ENCODE results near the gene SURF1. TPM values are rescaled to one million over a fixed set of nuclear protein-coding genes. Genes with fewer than 3 reads are reported as not detected.

The SURF1 gene
- total and polyA plus RNA-seq, 9 of the 15 experiments (the other 6 are each of a cell fraction or from before 2014, with no cell fraction given) = 16.1 to 31.3 (median 20.9) TPM

DNA sequence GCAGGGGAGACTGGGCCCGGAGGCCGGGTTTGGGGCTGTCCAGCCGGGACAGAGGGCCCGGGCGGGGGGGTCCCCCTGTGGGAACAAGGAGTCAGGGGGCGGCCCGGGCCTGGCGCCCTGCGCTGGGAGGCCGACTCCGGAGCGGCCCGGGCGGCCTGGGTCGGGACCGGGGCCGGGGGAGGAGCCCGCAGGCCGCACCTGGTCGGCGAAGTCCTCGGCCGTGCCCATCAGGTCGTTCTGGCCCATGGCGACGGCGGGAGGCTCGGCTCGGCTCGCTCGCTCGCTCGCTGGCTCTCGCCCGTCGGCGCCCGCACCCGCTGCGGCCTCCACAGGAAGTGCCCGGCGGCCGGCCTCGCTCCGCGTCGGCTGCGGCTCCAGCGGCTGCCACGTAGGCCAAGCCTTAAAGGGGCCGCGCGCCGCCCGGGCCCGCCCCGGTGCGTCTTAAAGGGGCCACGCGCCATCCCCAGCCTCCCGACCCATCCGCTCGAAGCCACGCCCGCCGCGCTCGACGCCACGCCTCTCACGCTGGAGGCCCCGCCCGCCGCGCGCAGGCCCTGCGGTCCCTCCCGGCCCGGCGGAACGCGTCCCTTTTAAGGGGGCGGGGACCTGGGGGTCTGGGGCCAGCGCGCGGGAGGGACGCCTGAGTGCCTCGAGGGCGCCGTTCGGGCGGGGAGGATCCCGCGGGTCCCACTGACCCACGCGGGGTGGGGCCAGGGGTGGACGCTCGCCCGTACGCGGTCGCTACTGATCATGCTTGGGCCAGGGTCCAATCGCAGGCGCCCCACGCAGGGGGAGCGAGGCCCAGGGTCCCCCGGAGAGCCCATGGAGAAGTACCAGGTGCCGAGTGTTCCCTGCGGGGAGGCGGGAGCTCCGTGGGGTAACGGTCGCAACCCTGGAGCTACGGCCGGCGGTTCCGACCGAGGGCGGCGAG, 19.7 kb upstream of the SURF1 start, which contains the start of the genes STKLD1 and SURF4 (continued):
- TF ChIP-seq ZBTB33 (CRISPR knock-in tag; IDR thresholded peaks at IDR 0.05) (peak; percentile 94), ARID3A (IDR thresholded peaks at IDR 0.05; ENCODE audit: borderline replicate concordance, low read depth, low read length) (no peak), FOS (IDR thresholded peaks at IDR 0.05; ENCODE audit: extremely low read depth, insufficient read length) (no peak), RAD51 (IDR thresholded peaks at IDR 0.05; ENCODE audit: borderline replicate concordance, low read depth) (no peak), EZH2 (IDR thresholded peaks at IDR 0.05; ENCODE audit: borderline replicate concordance, low read depth, low read length) (no peak), HLTF (IDR thresholded peaks at IDR 0.05) (no peak), CCNT2 (IDR thresholded peaks at IDR 0.05; ENCODE audit: borderline replicate concordance, extremely low read depth, insufficient read length, low read depth, low read length) (peak; percentile 84), CTBP1 (IDR thresholded peaks at IDR 0.05; ENCODE audit: borderline replicate concordance) (peak; percentile 95), ZNF146 (CRISPR knock-in tag; IDR thresholded peaks at IDR 0.05; ENCODE audit: unreplicated experiment) (no peak), SMARCC2 (IDR thresholded peaks at IDR 0.05; ENCODE audit: low read depth) (no peak), HDAC3 (IDR thresholded peaks at IDR 0.05; ENCODE audit: borderline replicate concordance, partially characterized antibody) (no peak), EHMT2 (IDR thresholded peaks at IDR 0.05) (no peak), TAF15 (IDR thresholded peaks at IDR 0.05; ENCODE audit: low read depth, low read length) (no peak), RBFOX2 (IDR thresholded peaks at IDR 0.05; ENCODE audit: low read depth, low read length) (peak; percentile 97), NFYB (IDR thresholded peaks at IDR 0.05; ENCODE audit: extremely low read depth, insufficient read length) (no peak)
- TF ChIP-seq, protein P1, sequence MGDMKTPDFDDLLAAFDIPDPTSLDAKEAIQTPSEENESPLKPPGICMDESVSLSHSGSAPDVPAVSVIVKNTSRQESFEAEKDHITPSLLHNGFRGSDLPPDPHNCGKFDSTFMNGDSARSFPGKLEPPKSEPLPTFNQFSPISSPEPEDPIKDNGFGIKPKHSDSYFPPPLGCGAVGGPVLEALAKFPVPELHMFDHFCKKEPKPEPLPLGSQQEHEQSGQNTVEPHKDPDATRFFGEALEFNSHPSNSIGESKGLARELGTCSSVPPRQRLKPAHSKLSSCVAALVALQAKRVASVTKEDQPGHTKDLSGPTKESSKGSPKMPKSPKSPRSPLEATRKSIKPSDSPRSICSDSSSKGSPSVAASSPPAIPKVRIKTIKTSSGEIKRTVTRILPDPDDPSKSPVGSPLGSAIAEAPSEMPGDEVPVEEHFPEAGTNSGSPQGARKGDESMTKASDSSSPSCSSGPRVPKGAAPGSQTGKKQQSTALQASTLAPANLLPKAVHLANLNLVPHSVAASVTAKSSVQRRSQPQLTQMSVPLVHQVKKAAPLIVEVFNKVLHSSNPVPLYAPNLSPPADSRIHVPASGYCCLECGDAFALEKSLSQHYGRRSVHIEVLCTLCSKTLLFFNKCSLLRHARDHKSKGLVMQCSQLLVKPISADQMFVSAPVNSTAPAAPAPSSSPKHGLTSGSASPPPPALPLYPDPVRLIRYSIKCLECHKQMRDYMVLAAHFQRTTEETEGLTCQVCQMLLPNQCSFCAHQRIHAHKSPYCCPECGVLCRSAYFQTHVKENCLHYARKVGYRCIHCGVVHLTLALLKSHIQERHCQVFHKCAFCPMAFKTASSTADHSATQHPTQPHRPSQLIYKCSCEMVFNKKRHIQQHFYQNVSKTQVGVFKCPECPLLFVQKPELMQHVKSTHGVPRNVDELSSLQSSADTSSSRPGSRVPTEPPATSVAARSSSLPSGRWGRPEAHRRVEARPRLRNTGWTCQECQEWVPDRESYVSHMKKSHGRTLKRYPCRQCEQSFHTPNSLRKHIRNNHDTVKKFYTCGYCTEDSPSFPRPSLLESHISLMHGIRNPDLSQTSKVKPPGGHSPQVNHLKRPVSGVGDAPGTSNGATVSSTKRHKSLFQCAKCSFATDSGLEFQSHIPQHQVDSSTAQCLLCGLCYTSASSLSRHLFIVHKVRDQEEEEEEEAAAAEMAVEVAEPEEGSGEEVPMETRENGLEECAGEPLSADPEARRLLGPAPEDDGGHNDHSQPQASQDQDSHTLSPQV (IDR thresholded peaks at IDR 0.05) = peak; percentile 59
